Kidney tubule cell (primary cell): Measurements from ENCODE around the gene MED20.

ENCODE experiments used
- DNase-seq: peaks from one replicate; pipeline ENCODE4 v3.0.0-alpha.2; 2018; ENCODE audit warnings: low spot score

Gene MED20

GRCh38 chr6:41940759-41941279, 19.9 kb upstream of the MED20 start:
- peak; percentile 40 for DNase-seq

DNA sequence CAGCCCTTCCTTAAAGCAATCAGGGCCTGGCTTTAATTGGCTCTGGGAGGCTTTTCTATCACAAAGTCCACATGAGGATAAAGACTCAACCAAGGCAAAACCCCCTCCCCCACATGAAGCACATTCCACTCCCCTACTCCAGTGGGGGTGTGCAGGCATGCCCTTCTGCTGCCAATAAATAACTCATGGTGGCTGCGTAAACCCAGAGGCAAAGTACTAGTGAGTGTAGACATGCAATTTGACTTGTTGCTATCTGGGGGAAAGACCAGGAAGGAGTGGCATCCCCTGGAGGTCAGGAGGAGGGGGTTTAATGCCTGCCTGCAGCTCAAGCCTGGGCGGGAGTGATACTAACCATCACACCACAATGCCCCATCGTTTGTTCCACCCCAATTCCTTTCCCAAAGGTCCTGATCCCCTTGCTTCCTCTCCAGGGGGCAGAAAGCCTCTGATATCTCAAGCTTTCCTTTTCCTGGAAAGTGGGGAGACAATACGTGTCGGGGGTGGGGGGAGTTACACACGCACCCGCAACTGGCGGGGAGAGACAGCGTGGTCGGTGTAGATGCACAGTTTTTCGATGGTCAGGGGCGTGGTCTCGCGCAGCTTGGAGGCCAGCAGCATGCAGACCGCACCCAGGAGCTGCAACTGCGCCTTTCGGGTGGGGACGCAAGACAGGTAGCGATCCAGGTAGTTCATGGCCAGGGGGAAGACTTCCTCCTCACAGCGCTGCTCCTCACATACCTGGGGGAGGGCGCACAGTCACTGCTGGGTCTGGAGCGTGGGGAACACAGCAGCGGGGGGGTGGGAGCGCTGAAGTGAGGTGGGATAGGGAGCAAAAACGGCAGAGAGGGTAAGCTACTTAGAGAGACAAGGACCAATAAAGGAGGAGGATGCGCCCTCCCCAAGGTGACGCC, 19.2 kb upstream of the MED20 start:
- DNase-seq = peak; percentile 22

DNA sequence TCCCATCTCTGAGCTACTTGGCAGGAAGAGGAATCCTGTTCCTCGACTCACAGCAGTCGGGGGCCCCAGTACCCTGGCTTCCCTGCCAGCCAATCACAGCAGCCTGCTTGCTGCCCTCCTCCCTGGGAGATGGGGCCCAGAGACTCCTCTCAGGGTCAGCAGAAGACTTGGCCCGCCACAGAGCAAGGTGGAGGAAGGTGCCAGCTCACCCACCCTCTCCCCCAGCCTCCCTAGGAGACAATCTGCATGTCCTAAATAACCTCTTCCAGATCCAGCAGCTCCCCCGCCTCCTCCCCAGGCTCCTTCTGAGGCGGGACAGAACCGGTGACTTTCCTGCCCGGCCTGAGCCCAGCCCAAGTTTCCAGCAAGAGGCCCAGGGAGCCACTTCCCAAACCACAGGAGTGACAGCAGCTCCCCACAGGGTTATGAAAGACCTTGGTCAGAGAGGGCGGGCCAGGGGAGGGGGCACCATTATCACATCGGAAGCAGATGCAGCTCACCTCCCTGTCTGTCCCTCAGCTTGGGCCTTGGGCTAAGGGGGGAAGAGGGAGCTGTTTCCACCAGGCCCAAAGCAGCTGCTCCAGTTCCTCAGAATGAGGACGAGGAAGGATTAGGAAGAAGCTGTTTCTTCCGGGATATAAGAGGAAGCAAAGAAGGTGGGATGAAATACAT, 18.4 kb upstream of the MED20 start:
- peak; percentile 11 for DNase-seq

DNA sequence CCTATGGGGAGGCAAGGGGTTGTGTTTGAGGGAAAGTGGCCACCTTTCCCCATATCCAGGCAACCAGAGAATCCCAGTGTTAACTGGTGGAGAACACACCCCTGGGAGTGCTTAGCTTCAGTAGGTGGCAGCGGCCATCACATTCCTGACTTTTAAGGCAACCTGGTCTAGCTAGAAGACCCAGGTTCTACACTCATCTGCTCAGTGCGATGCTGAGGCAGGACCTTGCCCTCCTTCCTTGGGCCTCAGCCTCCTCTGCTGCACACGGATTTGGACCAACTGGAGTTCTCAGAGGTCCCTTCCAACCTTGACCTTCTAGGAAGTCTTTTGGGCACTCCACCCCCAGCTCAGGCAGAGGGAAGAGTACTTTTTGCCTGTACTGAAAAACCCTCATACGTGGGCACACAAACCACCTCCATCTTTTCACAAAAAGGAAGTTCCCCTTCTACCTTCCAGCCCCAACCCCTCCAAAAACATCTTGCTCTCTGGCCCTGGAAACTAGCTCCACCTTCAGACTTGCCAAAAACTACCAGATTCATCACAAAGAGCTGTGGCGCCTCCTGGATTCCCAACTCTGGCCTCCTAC, 17.7 kb upstream of the MED20 start:
- DNase-seq = no peak

DNA sequence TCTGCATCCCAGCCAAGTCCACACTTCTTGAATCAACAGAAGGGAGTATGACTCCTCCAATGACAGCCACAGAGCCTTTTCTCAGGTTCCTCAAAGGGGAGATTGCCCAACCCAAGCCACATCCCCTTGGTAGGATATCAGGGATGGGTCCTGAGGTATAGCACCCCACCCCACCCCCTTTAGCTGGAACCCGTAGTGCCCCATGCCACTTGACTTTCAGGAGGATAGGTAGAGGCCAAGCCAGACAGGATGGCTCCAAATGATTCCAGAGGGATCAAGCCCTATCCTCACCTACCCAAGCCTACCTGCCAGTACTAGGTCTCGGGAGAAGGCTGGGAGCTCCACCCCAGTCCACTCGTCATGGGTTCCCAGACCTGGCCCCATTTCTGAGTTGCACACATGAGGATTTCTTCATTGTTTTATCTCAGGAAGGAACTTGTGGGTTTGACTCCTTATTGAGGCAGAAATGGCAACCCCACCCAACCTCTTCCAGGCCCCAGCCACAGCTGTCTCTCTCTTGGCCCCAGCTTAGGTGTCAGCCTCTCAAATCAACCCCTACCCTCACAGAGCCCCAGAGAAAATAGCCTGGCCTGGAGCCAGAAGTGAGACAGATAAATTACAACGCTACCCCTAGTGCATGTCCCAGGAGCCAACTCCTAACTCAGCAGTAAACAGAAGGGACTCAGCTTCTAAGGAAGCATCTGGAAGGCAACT, 17.1 kb upstream of the MED20 start:
- no peak for DNase-seq

DNA sequence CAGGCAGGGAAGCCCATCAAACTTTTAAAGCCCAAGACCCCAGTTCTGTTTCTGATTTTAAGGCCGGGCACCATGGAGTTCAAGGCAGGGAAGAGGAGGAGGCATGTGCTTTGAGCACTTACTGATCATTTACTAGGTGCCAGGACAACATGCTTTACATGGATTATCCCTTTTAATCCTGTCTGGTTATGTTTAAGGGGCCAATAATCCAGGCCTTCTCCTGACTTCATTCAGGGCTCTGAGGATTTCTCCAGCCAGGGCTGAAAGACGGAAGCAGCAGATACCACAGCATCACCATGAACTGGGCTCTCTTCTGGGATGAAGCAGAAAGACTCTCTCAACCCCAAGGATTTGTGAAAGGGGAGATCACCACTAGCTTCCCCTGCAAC, 16.5 kb upstream of the MED20 start:
- no peak for DNase-seq

- peak; percentile 87 for DNase-seq
These were observed 15.3 kb upstream of the MED20 start for GRCh38 chr6:41936073-41936837.

DNA sequence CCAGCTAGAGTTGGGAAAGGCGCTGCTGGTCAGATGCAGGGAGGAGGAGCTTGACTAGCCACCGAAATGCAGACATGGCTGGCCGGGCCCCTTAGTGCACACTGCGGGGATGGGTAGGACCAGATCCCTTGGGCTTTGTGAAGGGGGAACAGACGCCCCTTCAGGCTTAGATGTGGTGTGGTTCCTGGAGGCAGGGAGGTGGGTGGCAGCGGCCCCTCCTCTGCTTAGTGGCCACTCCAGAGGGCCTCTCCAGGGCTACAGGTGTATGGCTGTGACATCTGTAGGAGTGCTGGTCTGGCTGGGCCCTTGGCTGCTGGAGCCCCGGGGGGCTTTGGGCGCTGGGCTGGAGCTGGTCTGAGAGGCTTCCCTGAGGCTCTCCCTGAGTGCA, 14.7 kb upstream of the MED20 start:
- no peak for DNase-seq

GRCh38 chr6:41935193-41935574, 14.2 kb upstream of the MED20 start:
- no peak for DNase-seq

DNA sequence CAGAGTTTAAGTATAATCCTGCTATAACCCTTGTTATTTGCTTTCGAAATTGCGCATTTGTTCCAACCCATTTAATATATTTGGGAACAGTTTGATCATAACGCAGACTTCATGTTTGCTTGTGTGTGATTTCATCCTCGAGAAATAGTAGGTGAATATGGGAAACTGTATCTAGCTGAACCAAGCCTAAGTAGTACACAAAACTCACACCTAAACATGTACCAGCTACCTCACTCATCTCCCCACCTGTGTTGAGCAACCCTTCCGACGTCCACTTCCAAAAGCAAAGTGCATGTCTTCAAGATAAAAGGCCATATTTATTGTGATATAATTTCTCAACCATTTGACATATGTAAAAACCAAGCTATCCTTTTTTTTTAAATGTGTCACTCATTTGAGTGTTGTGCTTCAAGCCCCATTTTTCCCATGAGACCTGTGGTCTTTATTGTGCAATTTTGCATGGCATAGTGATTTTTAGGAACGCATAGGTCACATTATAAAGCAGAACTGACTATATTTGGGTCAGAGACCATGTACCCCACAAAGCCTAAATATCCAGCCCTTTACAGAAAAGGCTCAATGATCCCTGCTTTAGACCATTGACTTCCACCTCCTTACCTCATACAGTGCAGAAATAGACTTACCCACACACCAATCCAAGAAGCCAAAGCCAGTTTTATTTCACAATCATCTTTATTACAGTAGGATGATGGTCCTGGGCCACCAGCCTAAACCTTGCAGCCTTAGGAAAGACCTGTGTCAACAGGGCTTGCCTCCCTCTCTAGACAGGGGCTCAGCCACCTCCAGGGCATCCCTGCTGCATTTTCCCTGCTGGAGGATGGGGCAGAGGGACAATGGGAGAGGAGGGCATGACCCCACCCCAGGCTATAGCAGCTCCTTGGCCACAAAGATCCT, 13.6 kb upstream of the MED20 start:
- no peak for DNase-seq

GRCh38 chr6:41932378-41932777, 11.4 kb upstream of the MED20 start:
- no peak for DNase-seq

DNA sequence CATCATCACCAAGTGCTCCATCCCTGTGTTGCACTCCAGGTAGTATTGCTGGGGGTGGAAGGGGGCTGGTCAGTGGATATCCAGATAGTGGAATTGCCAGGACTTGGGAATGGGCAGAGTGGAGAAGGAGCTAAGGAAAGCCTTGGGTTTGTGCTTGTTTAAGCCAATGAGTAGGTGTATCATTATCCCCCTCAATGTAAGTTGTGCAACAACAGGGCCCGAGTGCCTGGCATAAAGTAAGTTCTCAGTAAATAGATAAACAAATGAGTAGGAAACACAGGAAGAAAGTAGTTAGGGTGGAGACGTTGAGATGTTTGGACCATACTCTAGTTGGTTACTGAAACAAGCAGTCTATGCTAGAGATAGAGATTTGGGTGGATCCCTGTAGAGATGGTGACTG, 10.9 kb upstream of the MED20 start:
- DNase-seq = no peak

GRCh38 chr6:41929924-41930323, 9.0 kb upstream of the MED20 start:
- DNase-seq = no peak

GRCh38 chr6:41927253-41927652, 6.3 kb upstream of the MED20 start:
- no peak for DNase-seq

- DNase-seq = no peak
These were observed 1.2 kb upstream of the MED20 start for GRCh38 chr6:41922154-41922553.

- no peak for DNase-seq
These were observed 716 bp upstream of the MED20 start for GRCh38 chr6:41921712-41921998.

GRCh38 chr6:41917528-41917927, 3.4 kb downstream of the MED20 start:
- peak; percentile 94 for DNase-seq

DNA sequence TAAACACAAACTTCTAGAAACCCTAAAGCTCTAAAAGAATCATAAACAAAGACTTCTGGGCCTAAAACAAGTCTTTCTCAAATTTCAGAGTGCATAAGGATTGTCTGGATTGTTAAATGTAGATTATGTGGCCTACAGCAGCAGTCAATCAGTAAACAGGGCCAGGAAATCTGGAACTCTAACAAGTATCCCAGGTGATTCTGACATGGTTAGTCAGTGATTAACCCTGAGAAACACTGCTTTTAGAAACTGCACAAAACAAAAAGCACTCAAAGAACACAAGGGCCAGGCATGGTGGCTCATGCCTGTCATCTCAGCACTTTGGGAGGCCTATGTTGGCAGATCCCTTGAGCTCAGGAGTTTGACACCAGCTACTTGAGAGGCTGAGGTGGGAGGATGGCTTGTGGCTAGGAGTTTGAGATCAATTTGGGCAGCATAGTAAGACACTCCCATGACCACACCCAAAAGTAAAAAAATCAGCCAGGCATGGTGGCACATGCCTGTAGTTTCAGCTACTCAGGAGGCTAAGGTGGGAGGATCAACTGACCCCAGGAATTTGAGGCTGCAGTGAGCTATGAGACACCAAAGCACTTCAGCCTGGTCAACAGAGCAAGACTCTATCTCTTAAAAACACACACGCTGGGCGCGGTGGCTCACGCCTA, 5.9 kb downstream of the MED20 start:
- DNase-seq = peak; percentile 78

DNA sequence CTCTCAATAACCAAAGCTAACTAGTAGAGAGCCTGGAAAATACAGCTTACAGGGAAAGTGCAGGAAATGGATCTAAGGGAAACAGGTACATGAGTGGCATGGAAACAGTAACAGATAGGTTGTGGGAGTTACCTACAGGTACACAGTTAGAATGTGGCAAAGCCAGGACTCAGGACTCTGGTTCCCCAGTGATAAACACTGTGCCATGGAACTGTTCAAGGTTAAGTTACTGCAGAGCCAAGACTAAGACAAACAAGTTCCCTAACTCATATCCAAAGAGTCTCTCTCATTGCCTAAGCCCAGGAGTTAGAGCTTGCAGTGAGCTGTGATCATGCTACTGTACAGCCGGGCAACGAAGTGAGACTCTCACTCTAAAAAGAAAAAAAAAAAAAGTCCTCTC, 6.6 kb downstream of the MED20 start:
- no peak for DNase-seq

DNA sequence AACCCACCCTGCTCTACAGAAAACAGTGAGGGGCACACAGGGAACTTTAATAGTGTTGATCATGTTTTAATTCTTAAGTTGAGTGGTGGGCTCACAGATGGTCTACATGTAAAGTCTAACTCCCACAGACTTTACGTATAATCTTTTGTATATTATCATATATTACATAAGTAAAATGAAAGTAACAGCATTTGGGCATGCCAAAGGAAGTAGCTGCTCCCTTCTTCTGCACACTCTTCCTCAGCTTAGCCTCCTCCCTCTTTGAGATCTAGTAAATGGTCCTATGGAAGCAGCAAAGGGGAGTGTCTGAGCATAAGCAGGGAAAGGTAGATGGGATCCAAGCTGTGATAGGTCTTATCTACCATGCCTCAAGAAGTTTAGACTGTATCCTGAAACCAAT, 11.2 kb downstream of the MED20 start:
- DNase-seq = no peak
